HFF-Myc (cell line): ENCODE results near the gene B4GALT2.

Source experiments
- DNase-seq: peaks from one replicate; pipeline ENCODE4 v3.0.0-alpha.2; 2011; ENCODE audit warnings: low read depth; ENCODE audit errors: extremely low read depth
- H3K4me3 ChIP-seq: replicated peaks from 2 replicates; pipeline ENCODE4 v1.5.1; 2011; ENCODE audit warnings: low read depth, mild to moderate bottlenecking, control low read depth, low read length
- CTCF ChIP-seq: IDR thresholded peaks from 2 replicates; pipeline ENCODE4 v1.5.1; 2012; ENCODE audit warnings: mild to moderate bottlenecking, low read depth, low read length, control low read depth; ENCODE audit errors: missing control alignments

The B4GALT2 gene

DNA sequence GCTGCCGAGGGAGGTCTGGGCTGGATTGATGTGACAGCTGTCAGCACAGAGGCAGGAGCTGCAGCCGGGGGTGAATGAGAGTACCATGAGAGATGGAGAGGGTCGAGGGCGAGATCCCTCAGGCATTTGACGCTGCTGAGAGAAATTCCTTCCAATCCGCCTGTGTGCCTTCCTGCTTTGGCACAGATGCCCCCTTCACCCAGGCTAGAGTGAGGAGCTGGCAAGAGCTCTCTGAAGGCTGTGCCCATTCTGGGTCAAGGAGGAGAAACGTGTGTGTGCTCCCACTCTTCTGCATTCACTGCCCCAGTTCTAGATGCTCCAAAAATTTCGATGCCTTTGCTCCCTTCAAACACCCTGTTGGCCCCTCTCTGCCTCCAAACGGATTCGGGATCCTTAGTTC, 40.6 kb upstream of the B4GALT2 start:
- TF ChIP-seq CTCF: no peak
- no peak overlapping the region for H3K4me3 ChIP-seq
- DNase-seq: no peak

DNA sequence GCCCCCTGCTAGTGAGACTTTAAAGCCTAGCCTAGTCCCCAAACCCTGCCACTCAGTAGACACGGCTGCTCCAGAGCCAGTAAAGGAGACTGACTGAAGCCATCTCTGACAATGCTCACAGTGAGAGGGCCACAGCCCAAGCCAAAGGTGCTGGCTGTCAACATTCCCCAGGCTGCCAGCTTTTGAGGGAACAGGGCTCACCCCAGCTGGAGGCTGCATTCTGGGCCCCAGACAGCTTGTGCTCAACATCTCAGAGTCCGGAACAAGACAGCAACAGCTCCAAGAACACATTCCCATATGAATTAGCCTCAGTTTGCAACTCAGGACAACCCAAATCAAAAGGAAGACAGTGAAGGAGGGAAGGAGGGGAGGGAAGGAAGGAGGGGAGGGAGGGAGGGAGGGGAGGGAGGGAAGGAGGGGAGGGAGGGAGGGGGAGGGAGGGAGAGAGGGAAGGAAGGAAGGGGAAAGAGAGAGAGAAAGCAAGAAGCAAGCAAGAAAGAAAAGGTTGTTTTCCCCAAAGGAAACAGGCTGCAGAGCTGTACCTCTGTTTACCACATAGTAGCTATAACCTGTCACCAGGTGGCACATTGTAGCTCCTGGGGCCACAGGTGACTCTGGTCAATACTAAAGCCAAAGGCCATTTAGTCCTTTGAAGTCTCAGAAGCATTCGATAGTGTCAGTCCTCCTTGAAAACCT, 40.0 kb upstream of the B4GALT2 start:
- TF ChIP-seq CTCF: no peak
- no peak for DNase-seq
- no peak overlapping the region for H3K4me3 ChIP-seq

DNA sequence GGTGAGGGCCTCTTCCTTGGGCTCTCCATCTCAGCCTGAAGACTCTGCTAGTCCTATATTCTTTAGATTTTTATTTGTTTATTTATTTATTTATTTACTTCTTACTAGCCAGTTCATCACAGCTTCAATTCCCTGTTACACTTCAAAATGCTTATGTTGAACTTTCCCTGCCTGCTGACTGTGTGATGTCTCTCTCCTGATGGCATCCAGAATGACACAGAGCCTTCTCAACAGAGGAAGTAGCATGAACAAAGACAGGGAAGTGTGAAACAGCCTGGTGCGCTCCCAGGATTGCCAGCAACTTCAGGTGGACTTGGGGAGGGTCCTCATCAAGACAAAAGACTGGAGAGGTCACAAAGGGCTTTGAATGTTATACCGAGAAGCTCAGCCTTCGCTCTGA, 36.6 kb upstream of the B4GALT2 start:
- H3K4me3 ChIP-seq: no peak overlapping the region
- DNase-seq: no peak
- no peak for TF ChIP-seq CTCF

- no peak for TF ChIP-seq CTCF
- H3K4me3 ChIP-seq: no peak overlapping the region
- DNase-seq: no peak
Observed at GRCh38 chr1:43944860-43945259, 34.1 kb upstream of the B4GALT2 start.

DNA sequence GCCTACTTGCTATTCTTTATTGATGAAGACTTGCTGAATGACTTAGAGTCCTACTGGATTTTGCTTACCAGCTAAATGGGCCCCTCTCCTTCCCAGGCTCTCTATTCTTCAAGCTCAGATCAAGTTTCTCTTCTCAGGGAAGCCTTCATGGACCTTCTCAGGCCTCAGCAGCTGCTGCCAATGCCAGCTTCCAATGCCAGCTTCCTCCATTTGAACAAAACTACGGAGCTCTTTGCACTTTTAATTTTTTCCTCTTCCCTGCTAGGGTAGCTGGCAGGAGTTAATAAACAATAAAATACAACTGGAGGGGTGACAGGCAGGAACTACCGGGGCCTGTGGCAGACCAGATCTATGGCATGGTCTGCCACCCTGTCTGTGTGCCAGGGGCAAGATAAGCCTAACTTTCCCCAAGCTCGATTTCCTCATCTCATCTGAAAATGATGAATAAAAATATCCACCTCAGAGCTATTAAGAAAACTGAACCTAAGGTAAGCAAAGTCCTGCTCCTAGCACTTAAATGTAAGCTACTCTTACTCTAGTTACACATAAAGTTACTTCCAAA, 33.3 kb upstream of the B4GALT2 start:
- TF ChIP-seq CTCF: no peak
- DNase-seq: no peak

DNA sequence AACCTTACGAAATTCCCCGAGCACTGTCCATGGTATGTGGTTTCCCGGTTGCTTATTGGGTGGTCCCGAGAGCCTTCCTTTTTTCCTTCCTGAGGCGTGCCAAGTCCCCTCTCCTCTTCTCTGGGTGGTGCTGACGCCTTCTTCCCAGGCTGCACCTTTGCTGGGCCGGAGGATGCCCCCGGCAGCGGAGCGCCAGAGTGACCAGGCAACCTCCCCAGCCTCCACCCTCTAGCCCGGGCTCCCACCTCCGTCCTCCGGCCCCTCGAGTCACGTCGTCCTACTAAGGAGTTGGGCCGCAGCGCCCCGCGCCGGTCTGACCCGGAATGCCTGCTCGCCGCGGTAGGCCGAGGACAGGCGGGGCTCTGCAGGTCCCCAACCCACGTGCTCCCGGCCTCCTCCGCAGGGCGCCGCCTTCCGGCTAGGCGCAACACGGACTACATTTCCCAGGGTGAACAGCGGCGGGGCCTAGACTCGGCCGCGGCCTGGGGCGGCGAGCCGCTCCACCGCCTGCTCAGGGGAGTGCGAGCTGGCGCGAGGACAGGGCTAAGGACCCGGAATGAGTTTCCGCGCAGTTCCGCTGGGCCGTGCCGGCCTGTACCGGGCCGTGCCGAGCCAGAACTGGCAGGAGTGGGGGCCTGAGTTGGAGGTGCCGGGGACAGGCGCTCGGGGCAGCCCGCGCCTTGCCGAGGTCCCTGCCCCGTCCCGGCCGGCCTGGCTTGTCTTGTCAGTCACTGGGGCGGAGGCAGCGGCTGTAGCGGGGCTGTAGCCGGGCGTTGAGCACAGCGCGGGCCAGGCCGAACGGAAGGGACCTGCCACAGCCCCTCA, 32.6 kb upstream of the B4GALT2 start, which contains the start of gene IPO13:
IPO13 (plus strand) TSS at position 715 of the 825 bp plus-strand sequence. CDS start 651 bp downstream, outside the sequence.
- DNase-seq: peak; percentile 83
- TF ChIP-seq CTCF: peak; percentile 64
- peak within 1 kb of the TSS; percentile 86 for H3K4me3 ChIP-seq

More for the DNA sequence above, 33.3 kb upstream of the B4GALT2 start:
- peak overlapping the region; percentile 86 for H3K4me3 ChIP-seq
